Neural cell (in vitro differentiated cells): Measurements from ENCODE around the gene CPNE6.

Experiments used
- POLR2AphosphoS5 ChIP-seq: IDR thresholded peaks from 2 replicates; pipeline ENCODE4 v1.6.1; 2012
- RAD21 ChIP-seq: fragments of 450-650 bp; conservative IDR thresholded peaks from 2 replicates; pipeline ENCODE4 v1.6.1; 2014; ENCODE audit warnings: antibody characterized with exemption, mild to moderate bottlenecking, moderate library complexity
- TF ChIP-seq, protein P1 (sequence below): fragments of 450-650 bp; IDR thresholded peaks from 2 replicates; pipeline ENCODE4 v1.5.1; 2014; ENCODE audit warnings: antibody characterized with exemption, mild to moderate bottlenecking, moderate library complexity; ENCODE audit not compliant: poor library complexity, severe bottlenecking

DNA sequence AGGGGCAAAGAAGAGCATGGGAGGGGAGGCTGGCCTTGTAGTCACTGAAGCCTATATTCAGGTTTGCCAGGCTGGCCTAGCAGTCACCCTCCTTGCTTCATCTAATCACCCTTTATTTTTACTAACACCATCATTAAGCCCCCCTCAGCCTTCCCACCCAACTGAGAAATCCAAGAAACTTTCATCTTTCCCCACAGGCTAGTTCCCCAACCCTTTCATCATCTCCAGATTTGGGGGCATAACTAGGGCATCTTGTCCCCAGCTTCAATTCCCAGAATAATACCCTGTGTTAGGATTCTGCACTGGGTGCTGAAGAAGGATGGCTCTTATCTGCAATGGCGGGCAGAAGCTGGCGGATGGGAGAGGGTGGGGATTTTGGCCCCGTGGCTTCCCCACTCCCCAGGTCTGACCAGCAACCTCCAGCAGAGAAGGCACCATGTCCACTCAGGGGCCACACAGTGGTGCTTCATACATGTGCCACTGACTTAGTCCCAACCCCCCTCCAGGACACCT, 29.7 kb downstream of the CPNE6 start:
- TF ChIP-seq, protein P1, sequence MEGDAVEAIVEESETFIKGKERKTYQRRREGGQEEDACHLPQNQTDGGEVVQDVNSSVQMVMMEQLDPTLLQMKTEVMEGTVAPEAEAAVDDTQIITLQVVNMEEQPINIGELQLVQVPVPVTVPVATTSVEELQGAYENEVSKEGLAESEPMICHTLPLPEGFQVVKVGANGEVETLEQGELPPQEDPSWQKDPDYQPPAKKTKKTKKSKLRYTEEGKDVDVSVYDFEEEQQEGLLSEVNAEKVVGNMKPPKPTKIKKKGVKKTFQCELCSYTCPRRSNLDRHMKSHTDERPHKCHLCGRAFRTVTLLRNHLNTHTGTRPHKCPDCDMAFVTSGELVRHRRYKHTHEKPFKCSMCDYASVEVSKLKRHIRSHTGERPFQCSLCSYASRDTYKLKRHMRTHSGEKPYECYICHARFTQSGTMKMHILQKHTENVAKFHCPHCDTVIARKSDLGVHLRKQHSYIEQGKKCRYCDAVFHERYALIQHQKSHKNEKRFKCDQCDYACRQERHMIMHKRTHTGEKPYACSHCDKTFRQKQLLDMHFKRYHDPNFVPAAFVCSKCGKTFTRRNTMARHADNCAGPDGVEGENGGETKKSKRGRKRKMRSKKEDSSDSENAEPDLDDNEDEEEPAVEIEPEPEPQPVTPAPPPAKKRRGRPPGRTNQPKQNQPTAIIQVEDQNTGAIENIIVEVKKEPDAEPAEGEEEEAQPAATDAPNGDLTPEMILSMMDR = no peak
- no peak for TF ChIP-seq POLR2AphosphoS5
- TF ChIP-seq RAD21 = no peak
